Upper lobe of right lung (tissue), 1 donor: ENCODE data around the gene TXNRD1. TPM values are rescaled to one million over a fixed set of nuclear protein-coding genes. Genes with fewer than 3 reads are reported as not detected.

ENCODE experiments used
- ATAC-seq: fragments of 200-7000 bp; cut with Tn5 transposase; one replicate; pipeline ENCODE4 v1.9.1; 2020; ENCODE audit warnings: mild to moderate bottlenecking, moderate library complexity
- DNase-seq: peaks from one replicate; pipeline ENCODE4 v3.0.0-alpha.2; 2020
- H3K27ac ChIP-seq: fragments of 200-600 bp; one replicate; pipeline ENCODE4 v1.8.0; 2022
- H3K27me3 ChIP-seq: fragments of 200-600 bp; one replicate; pipeline ENCODE4 v1.8.0; 2022; ENCODE audit warnings: mild to moderate bottlenecking
- H3K36me3 ChIP-seq: fragments of 200-600 bp; one replicate; pipeline ENCODE4 v1.8.0; 2022
- H3K4me1 ChIP-seq: fragments of 200-600 bp; one replicate; pipeline ENCODE4 v1.8.0; 2022
- H3K4me3 ChIP-seq: fragments of 200-600 bp; one replicate; pipeline ENCODE4 v1.8.0; 2022; ENCODE audit warnings: mild to moderate bottlenecking
- H3K9me3 ChIP-seq: fragments of 200-600 bp; one replicate; pipeline ENCODE4 v1.8.0; 2022
- intact Hi-C: fragments of 100-400 bp; cut with DNase I; formaldehyde crosslinking; loops from one replicate; pipeline ENCODE4 v1.11.0; 2022
- total RNA-seq: library from RNA; stranded (reverse); fragmentation: NEBNext Ultra II Directional; extraction: Animal tissue kit (Norgen Biotek cat#: 25700); gene quantifications from one replicate; pipeline ENCODE4 v1.2.1, GENCODE V29; 2021
- TF ChIP-seq, protein P1 (sequence below): fragments of 200-600 bp; IDR thresholded peaks from one replicate; pipeline ENCODE4 v1.8.0; 2022; ENCODE audit warnings: antibody characterized with exemption
- donor health status: DM: no; HTN: yes; CAD: no; lungs with severe emphysema.

TXNRD1 gene
- total RNA-seq, 1 donor from 2014 or later, result 161 TPM

DNA sequence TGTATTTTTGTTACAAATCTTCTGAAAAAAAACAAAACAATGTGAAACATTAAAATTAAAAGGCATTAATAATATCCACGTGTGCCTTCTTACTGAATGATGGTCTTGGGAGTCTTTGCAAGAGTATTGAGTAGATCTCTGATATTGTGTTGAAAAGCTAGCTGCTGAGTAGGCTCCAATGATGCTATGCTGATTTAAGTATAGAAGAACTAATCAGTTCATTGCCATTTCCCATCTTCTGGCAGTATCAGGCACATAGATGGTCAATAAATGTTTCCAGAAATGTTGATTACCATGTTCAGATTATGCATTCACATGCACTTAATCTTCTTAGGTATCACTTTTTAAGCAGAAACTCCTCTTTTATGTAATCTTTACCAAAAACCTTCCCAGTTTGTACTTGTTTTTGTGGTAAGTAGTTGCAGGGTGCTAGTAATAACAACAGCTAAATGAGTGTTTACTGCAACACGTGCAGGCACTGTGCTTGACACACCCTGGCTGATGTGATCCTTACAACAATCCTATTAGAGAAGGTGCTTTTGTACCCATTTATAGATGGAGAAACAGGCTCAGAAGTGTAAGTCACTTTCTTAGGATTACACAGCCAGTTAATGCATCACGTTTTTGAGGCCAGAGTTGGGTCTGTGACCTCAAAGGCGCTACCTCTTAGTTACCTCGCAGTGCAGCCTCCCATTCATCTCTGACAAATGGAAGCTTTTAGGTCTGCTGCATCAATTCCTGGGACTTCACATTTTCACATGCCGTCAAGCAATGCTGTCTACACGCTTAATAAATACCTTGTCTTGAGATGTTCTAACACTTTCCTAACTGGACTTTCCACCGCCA, 134.9 kb downstream of the TXNRD1 start:
- intact Hi-C loops, result no loop called here
- TF ChIP-seq, protein P1, sequence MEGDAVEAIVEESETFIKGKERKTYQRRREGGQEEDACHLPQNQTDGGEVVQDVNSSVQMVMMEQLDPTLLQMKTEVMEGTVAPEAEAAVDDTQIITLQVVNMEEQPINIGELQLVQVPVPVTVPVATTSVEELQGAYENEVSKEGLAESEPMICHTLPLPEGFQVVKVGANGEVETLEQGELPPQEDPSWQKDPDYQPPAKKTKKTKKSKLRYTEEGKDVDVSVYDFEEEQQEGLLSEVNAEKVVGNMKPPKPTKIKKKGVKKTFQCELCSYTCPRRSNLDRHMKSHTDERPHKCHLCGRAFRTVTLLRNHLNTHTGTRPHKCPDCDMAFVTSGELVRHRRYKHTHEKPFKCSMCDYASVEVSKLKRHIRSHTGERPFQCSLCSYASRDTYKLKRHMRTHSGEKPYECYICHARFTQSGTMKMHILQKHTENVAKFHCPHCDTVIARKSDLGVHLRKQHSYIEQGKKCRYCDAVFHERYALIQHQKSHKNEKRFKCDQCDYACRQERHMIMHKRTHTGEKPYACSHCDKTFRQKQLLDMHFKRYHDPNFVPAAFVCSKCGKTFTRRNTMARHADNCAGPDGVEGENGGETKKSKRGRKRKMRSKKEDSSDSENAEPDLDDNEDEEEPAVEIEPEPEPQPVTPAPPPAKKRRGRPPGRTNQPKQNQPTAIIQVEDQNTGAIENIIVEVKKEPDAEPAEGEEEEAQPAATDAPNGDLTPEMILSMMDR, result no peak
- Histone ChIP-seq H3K4me1 (no peaks in the 10 kb centered on the region), H3K9me3 (no peaks in the 10 kb centered on the region), H3K27me3 (no peaks in the 10 kb centered on the region), H3K4me3 (no peak overlapping the region), H3K27ac (no peak overlapping the region), H3K36me3 (peaks cover 80% of the 10 kb centered on the region)
- ATAC-seq (no peak), DNase-seq (no peak)

DNA sequence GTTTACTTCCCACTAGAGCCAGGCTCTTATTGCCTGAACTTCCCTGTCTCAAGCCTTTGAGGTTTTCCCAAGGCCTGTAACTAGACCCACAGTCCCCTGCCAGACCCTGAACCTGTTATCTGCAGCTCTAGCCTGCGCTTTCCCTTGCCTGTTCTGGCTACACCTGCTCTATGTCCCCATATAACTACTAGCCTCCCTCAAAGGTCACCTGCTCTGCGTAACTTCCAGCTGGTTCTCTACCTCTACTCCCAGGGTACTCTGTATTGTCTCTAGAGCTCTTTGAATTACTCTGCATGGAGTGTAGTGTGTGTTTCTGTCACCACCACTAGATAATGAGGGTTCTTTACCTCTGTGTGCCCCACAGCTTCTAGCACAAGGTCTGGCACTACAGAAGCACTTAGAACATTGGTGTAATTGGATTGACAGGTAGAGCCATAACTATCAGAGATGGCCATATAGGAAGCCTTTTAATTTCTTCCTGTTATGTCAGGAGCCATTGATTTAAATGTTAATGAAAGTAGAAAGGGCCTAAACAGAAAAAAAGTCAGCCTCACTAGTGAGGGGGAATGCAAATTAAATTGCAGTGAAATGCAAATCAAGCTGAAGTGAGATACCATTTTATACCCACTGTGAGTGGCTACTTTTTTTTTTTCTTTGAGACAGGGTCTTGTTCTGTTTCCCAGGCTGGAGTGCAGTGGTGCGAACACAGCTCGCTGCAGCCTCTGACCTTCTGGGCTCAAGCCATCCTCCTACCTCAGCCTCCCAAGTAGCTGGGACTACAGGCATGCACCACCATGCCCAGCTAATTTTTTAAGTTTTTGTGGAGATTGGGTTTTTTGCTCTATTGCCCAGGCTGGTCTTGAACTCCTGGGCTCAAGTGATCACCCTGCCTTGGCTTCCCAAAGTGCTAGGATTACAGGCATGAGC, 135.7 kb downstream of the TXNRD1 start:
- TF ChIP-seq, protein P1, result no peak
- no peaks in the 10 kb centered on the region for H3K4me1 ChIP-seq
- H3K27me3 ChIP-seq, result no peaks in the 10 kb centered on the region
- DNase-seq (no peak), ATAC-seq (no peak)
- peaks cover 71% of the 10 kb centered on the region for H3K36me3 ChIP-seq
- no peaks in the 10 kb centered on the region for H3K9me3 ChIP-seq
- no peak overlapping the region for H3K27ac ChIP-seq
- H3K4me3 ChIP-seq, result no peak overlapping the region
- intact Hi-C loops, result no loop called here

DNA sequence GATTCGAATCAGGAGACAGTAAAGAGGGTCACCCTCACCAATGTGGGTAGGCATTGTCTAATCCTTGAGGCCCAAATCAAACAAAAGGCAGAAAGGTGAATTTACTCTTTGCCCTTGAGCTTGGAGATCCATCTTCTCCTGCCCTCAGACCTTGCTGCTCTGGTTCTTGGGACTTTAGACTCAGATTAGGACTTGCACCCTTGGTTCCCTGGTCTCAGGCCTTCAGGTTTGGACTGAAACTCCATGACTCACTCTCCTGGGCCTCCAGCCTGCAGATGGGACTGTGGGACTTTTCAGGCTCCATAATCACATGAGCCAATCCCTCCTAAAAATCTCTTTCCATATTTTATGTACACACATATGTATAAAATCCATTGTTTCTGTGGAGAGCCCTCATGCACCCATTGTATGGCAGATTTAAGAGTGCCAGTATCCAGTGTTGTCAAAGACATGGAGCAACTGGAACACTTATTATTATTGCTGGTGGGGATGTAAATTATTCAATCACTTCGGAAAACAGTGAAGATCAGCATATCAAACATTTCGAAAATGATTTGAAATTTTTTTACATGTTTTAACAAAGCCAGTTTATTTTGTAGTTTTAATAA, 136.6 kb downstream of the TXNRD1 start:
- no peak overlapping the region for H3K4me3 ChIP-seq
- no peak overlapping the region for H3K27ac ChIP-seq
- intact Hi-C loops, result no loop called here
- no peaks in the 10 kb centered on the region for H3K9me3 ChIP-seq
- DNase-seq, result no peak
- TF ChIP-seq, protein P1, result no peak
- peaks cover 62% of the 10 kb centered on the region for H3K36me3 ChIP-seq
- H3K4me1 ChIP-seq, result no peaks in the 10 kb centered on the region
- ATAC-seq, result no peak
- H3K27me3 ChIP-seq, result no peaks in the 10 kb centered on the region

DNA sequence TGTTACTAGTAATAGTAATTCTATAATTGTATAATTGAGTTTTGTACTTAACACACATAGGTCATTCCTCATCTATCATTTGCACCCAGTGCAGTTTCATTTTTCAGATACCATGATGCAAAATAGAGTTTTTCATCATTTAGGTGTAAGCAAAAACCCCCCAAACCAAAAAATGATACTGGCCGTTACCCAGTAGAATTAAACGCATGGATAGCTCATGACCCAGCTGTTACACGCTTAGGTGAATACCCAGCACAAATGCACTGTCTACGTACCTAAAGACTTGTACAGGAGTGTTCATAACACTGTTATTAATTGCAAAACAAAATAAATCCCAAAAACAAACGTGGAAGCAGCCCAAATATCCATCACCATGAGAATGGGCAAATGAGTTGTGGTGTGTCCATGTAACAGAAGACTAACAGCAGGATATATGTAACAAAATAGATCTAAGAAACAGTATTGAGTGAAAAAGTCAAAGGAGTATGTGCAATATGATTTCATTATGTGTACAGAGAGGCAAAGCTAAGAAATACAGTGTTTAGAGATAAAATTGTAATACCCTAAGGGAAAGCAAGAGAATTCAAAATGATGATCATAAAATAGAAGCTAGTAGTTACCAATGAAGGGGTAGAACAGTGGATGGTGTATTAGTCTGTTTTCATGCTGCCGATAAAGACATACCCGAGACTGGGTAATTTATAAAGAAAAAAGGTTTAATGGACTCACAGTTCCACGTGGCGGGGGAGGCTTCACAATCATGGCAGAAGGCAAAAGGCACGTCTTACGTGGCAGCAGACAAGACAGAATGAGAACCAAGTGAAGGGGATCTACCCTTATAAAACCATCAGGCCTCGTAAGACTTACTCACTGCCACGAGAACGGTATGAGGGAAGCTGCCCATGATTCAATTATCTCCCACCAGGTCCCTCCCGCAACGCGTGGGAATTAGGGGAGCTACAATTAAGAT, 137.7 kb downstream of the TXNRD1 start:
- H3K36me3 ChIP-seq, result peaks cover 51% of the 10 kb centered on the region
- no peak overlapping the region for H3K4me3 ChIP-seq
- no peaks in the 10 kb centered on the region for H3K9me3 ChIP-seq
- TF ChIP-seq, protein P1, result no peak
- no peak overlapping the region for H3K27ac ChIP-seq
- DNase-seq, result peak; percentile 20
- no peaks in the 10 kb centered on the region for H3K4me1 ChIP-seq
- no peaks in the 10 kb centered on the region for H3K27me3 ChIP-seq
- intact Hi-C loops, result no loop called here
- no peak for ATAC-seq
